ENCODE results near the gene CNIH4. TPM values are rescaled to one million over a fixed set of nuclear protein-coding genes. Genes with fewer than 3 reads are reported as not detected.

Gene CNIH4
- polyA plus RNA-seq, 1 experiment: 53.7 TPM

Small RNA genes lying within 50 kb of the gene (small RNA-seq; reads per million reads assigned to genes)
- 4.8 reads per million, percentile 48 among the genes with 10 or more reads in this experiment for gene MIR4742 (ENCODE audit: insufficient read length, low read depth)

Other genes starting within 250 kb of the CNIH4 start
- gene FBXO28, start 242.8 kb upstream of the CNIH4 start, polyA plus RNA-seq (2011; rRNA removed): 20.2 and 27.2 TPM in 2 replicates
- gene DEGS1, start 173.6 kb upstream of the CNIH4 start, polyA plus RNA-seq (2011; rRNA removed): 144 and 193 TPM in 2 replicates
- gene NVL, start 26.7 kb upstream of the CNIH4 start, polyA plus RNA-seq (2011; rRNA removed): 14.6 and 18.8 TPM in 2 replicates
- gene WDR26, start 77.9 kb downstream of the CNIH4 start, polyA plus RNA-seq (2011; rRNA removed): 58.7 and 70.6 TPM in 2 replicates